ENCODE data around the gene TAMALIN. TPM values are rescaled to one million over a fixed set of nuclear protein-coding genes. Genes with fewer than 3 reads are reported as not detected.

Gene TAMALIN
- total and polyA plus RNA-seq, 10 donors = 25.5 to 141 (median 45.2) TPM

- peaks cover 0 to 51% (median 18%) of the 10 kb centered on the region in 6 donors for H3K4me1 ChIP-seq
- no peak overlapping the region for H3K27ac ChIP-seq
- no peaks in the 10 kb centered on the region for H3K27me3 ChIP-seq (replicated peaks in 1 of 7)
- peaks cover 0 to 14% (median 0%) of the 10 kb centered on the region in 6 donors for H3K36me3 ChIP-seq
- intact Hi-C loops (cut with DNase I; ENCODE audit: low total_unique reads) = no loop called here
- no peak for DNase-seq
- no peaks in the 10 kb centered on the region for H3K9me3 ChIP-seq
- H3K4me3 ChIP-seq = no peak overlapping the region
- WGBS, 5 donors = 92 to 98% (median 97%) methylated on average over 4 of the region's 4 CpGs
- TF ChIP-seq CTCF (IDR thresholded peaks at IDR 0.05 in 8 of 11, conservative IDR thresholded peaks at IDR 0.05 in 3 of 11) (no peak), POLR2A (IDR thresholded peaks at IDR 0.05) (no peak), POLR2AphosphoS5 (IDR thresholded peaks at IDR 0.05) (no peak)
Measured at GRCh38 chr12:51963477-51963876, 43.3 kb upstream of the TAMALIN start.

- Histone ChIP-seq H3K27ac (peak overlapping the region in 1 of 8 donors; percentile 90), H3K27me3 (replicated peaks in 1 of 7) (no peaks in the 10 kb centered on the region), H3K4me1 (peaks cover 43 to 71% (median 48%) of the 10 kb centered on the region in 6 donors), H3K36me3 (no peaks in the 10 kb centered on the region), H3K9me3 (no peaks in the 10 kb centered on the region), H3K4me3 (no peak overlapping the region)
- intact Hi-C loops (cut with DNase I; ENCODE audit: low total_unique reads) = no loop called here
- TF ChIP-seq POLR2A (IDR thresholded peaks at IDR 0.05) (no peak), CTCF (IDR thresholded peaks at IDR 0.05 in 8 of 11, conservative IDR thresholded peaks at IDR 0.05 in 3 of 11) (no peak), POLR2AphosphoS5 (IDR thresholded peaks at IDR 0.05) (no peak)
- DNase-seq = no peak
- 91 to 99% (median 94%) methylated on average over 2 of the region's 2 CpGs for WGBS, 5 donors
Measured at GRCh38 chr12:51969643-51970042, 37.1 kb upstream of the TAMALIN start.

GRCh38 chr12:51970904-51971646 is 35.7 kb upstream of the TAMALIN start:
- intact Hi-C loops (cut with DNase I; ENCODE audit: low total_unique reads) = no loop called here
- no peak for DNase-seq
- Histone ChIP-seq H3K27me3 (replicated peaks in 1 of 7) (no peaks in the 10 kb centered on the region), H3K9me3 (no peaks in the 10 kb centered on the region), H3K4me3 (peak overlapping the region in 1 of 8 donors; percentile 45), H3K36me3 (peaks cover 0 to 10% (median 5%) of the 10 kb centered on the region in 6 donors), H3K27ac (peak overlapping the region in 7 of 8 donors; percentile 70 to 90 (median 87)), H3K4me1 (peaks cover 49 to 85% (median 59%) of the 10 kb centered on the region in 6 donors)
- TF ChIP-seq POLR2AphosphoS5 (IDR thresholded peaks at IDR 0.05) (no peak), CTCF (IDR thresholded peaks at IDR 0.05 in 8 of 11, conservative IDR thresholded peaks at IDR 0.05 in 3 of 11) (peak in 8 of 11 experiments; percentile 14 to 66 (median 53)), POLR2A (IDR thresholded peaks at IDR 0.05) (no peak)
- 47 to 60% (median 58%) methylated on average over 13 of the region's 13 CpGs for WGBS, 5 donors

- intact Hi-C loops (cut with DNase I; ENCODE audit: low total_unique reads) = no loop called here
- peak overlapping the region in 1 of 8 donors; percentile 45 for H3K4me3 ChIP-seq
- H3K4me1 ChIP-seq = peaks cover 49 to 93% (median 61%) of the 10 kb centered on the region in 6 donors
Measured at GRCh38 chr12:51971679-51972421, 34.9 kb upstream of the TAMALIN start.

More at GRCh38 chr12:51971679-51972421, 34.9 kb upstream of the TAMALIN start:
- 23 to 46% (median 33%) methylated on average over 4 of the region's 4 CpGs for WGBS, 5 donors
- TF ChIP-seq POLR2A (IDR thresholded peaks at IDR 0.05) = no peak
- no peak for TF ChIP-seq CTCF (IDR thresholded peaks at IDR 0.05 in 8 of 11, conservative IDR thresholded peaks at IDR 0.05 in 3 of 11)
- no peak for TF ChIP-seq POLR2AphosphoS5 (IDR thresholded peaks at IDR 0.05)
- H3K9me3 ChIP-seq = no peaks in the 10 kb centered on the region
- peak overlapping the region; percentile 45 to 90 (median 85) for H3K27ac ChIP-seq
- DNase-seq = no peak
- peaks cover 0 to 18% (median 12%) of the 10 kb centered on the region in 6 donors for H3K36me3 ChIP-seq
- no peaks in the 10 kb centered on the region for H3K27me3 ChIP-seq (replicated peaks in 1 of 7)

Measured in spleen (tissue), 11 donors.